ENCODE data around the gene NRXN3.
A peak's percentile ranks its signal among the peaks of the same experiment; 100 is the strongest.

The NRXN3 gene

GRCh38 chr14:79404874-79405511 is 1234.8 kb downstream of the NRXN3 start:
- peak; percentile 6 to 53 for DNase-seq

- no peak for DNase-seq
Measured at GRCh38 chr14:79405512-79405910, 1235.3 kb downstream of the NRXN3 start.

GRCh38 chr14:79407572-79407971 is 1237.4 kb downstream of the NRXN3 start:
- DNase-seq, result no peak

- DNase-seq, result no peak
Measured at GRCh38 chr14:79408696-79409095, 1238.5 kb downstream of the NRXN3 start.

GRCh38 chr14:79411403-79412174 is 1241.4 kb downstream of the NRXN3 start:
- DNase-seq, result no peak

- no peak for DNase-seq
Measured at GRCh38 chr14:79412822-79413221, 1242.6 kb downstream of the NRXN3 start.

GRCh38 chr14:79413734-79414428 is 1243.7 kb downstream of the NRXN3 start:
- peak; percentile 6 to 65 for DNase-seq

- DNase-seq, result no peak
Measured at GRCh38 chr14:79415726-79416125, 1245.6 kb downstream of the NRXN3 start.

GRCh38 chr14:79417961-79418360 is 1247.8 kb downstream of the NRXN3 start:
- no peak for DNase-seq

- no peak for DNase-seq
Measured at GRCh38 chr14:79418649-79419415, 1248.7 kb downstream of the NRXN3 start.

GRCh38 chr14:79419571-79420327 is 1249.6 kb downstream of the NRXN3 start:
- no peak for DNase-seq

GRCh38 chr14:79420725-79421124 is 1250.6 kb downstream of the NRXN3 start:
- DNase-seq, result no peak

GRCh38 chr14:79421811-79422210 is 1251.6 kb downstream of the NRXN3 start:
- no peak for DNase-seq

- DNase-seq, result no peak
Measured at GRCh38 chr14:79424462-79424861, 1254.3 kb downstream of the NRXN3 start.

- no peak for DNase-seq
Measured at GRCh38 chr14:79426103-79426755, 1256.1 kb downstream of the NRXN3 start.

GRCh38 chr14:79432640-79433039 is 1262.5 kb downstream of the NRXN3 start:
- no peak for DNase-seq

- no peak for DNase-seq
Measured at GRCh38 chr14:79436335-79436734, 1266.2 kb downstream of the NRXN3 start.

GRCh38 chr14:79437951-79438350 is 1267.8 kb downstream of the NRXN3 start:
- peak in 1 of 2 experiments; percentile 33 for DNase-seq

- DNase-seq, result no peak
Measured at GRCh38 chr14:79438696-79439342, 1268.6 kb downstream of the NRXN3 start.

GRCh38 chr14:79442786-79443185 is 1272.6 kb downstream of the NRXN3 start:
- peak; percentile 77 to 90 for DNase-seq

- DNase-seq, result no peak
Measured at GRCh38 chr14:79443602-79444001, 1273.4 kb downstream of the NRXN3 start.

All from NCI-H446 (cell line).